IMR-90 (cell line): ENCODE results near the gene DOCK4.

Source experiments
- CHD1 ChIP-seq: IDR thresholded peaks from 2 replicates; pipeline ENCODE4 v1.6.1; 2012; ENCODE audit warnings: low read depth, low read length, improper control_type of control experiment
- CTCF ChIP-seq: conservative IDR thresholded peaks from 2 replicates; pipeline ENCODE4 v1.5.1; 2012; ENCODE audit warnings: mild to moderate bottlenecking, low read depth, low read length, improper control_type of control experiment
- MAFK ChIP-seq: IDR thresholded peaks from 2 replicates; pipeline ENCODE4 v1.6.1; 2012; ENCODE audit warnings: low read depth, low read length, improper control_type of control experiment
- POLR2A ChIP-seq: IDR thresholded peaks from 2 replicates; pipeline ENCODE4 v1.6.1; 2012; ENCODE audit warnings: mild to moderate bottlenecking, low read depth, low read length
- RAD21 ChIP-seq: IDR thresholded peaks from 2 replicates; pipeline ENCODE4 v1.6.1; 2012; ENCODE audit warnings: low read length, improper control_type of control experiment
- RFX5 ChIP-seq: IDR thresholded peaks from 2 replicates; pipeline ENCODE4 v1.8.0; 2012; ENCODE audit warnings: low read depth, mild to moderate bottlenecking, low read length, moderate library complexity
- SMC3 ChIP-seq: fragments of 150-350 bp; IDR thresholded peaks from 2 replicates; pipeline ENCODE4 v1.6.1; 2016; ENCODE audit warnings: low read depth, mild to moderate bottlenecking, antibody characterized with exemption, low read length, moderate library complexity
- TF ChIP-seq, protein P1 (sequence below): fragments of 150-350 bp; IDR thresholded peaks from 2 replicates; pipeline ENCODE4 v1.6.1; 2017; ENCODE audit warnings: mild to moderate bottlenecking, antibody characterized with exemption, low read length, low read depth

DNA sequence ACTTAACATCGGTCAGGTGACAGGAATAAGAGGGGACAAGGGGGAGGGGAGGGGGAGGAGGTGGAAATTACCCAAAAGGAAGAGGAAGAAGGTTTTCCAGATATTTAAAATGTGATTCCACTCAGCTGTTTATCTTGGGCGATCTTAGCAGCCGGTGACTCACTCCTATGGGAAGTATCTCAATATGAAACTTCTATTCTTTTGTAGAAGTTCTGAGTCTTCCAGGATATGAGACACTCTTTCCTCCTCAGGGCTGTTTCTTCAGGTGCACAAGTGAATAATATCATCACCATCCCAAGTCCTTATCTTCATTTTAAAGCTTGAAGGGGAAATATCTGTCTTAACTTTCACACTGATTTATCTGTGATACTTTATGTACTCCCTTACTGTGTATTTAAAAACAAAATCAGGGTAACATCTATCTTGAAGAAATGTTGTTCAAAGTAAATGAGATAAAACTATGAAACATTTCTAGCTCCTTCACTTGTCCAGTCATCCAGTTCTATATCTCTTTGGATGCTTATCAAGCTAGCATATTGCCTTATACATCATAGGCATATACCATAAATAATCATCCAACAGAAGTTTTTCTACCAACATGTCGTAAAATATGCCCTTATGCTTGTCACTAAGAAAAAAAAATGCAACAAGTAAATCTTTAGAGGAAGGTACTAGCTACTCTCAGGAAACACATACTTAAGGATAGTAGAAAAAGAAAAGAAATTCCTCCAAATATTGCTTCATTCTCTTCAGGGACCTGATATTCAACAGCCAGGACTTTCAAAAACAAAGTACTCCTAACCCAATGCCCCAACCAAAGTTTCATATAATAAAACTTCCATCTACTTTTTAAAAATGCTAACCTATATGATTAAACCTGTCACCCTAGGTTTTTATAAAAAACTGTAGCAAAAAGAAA is 13.7 kb downstream of the DOCK4 start:
- TF ChIP-seq CTCF (no peak), SMC3 (no peak), RAD21 (no peak), CHD1 (no peak), POLR2A (no peak), MAFK (no peak), RFX5 (no peak)
- TF ChIP-seq, protein P1, sequence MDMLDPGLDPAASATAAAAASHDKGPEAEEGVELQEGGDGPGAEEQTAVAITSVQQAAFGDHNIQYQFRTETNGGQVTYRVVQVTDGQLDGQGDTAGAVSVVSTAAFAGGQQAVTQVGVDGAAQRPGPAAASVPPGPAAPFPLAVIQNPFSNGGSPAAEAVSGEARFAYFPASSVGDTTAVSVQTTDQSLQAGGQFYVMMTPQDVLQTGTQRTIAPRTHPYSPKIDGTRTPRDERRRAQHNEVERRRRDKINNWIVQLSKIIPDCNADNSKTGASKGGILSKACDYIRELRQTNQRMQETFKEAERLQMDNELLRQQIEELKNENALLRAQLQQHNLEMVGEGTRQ: no peak
